ENCODE data around the gene SCUBE1. TPM values are rescaled to one million over a fixed set of nuclear protein-coding genes. Genes with fewer than 3 reads are reported as not detected.

The SCUBE1 gene
- total RNA-seq, 4 donors from 2014 or later: 81.3 to 214 (median 141) TPM

DNA sequence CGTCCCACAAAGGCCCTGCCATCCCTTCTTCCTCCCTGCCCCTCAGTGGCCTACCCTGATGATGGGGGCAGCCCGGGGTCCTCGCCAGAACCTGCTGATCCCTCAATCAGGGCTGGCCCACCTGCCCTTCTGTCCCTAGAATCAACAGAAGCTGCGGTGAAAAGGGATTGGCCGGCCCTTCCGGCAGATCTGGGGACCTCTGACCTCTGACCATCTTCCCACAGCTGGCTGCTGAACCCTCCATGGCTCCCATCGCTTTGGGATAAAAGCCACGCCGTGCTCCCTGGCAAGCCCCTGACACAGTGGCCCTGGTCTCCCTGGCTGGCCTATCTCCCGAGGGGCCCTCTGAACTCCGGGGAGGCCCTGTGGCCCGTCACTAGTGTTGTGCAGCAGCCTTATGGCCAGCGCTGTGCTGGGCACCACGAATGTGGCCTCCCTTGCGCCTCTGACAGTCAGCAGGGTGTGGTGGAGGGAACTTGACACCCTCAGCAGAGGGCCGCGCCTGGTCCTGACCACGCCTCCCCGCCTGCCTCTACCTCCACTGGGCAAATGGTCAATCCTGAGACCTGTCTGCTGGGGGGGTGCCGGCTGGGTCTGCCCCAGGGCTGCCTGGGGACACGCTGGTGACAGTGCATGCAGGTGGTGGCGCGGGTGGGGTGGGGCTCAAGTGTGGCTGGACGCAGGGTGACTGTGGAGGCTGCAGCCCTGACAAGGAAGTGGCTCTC, 98.2 kb downstream of the SCUBE1 start:
- TF ChIP-seq EP300 (IDR thresholded peaks at IDR 0.05) (no peak), POLR2A (IDR thresholded peaks at IDR 0.05) (no peak)
- TF ChIP-seq, protein P1, sequence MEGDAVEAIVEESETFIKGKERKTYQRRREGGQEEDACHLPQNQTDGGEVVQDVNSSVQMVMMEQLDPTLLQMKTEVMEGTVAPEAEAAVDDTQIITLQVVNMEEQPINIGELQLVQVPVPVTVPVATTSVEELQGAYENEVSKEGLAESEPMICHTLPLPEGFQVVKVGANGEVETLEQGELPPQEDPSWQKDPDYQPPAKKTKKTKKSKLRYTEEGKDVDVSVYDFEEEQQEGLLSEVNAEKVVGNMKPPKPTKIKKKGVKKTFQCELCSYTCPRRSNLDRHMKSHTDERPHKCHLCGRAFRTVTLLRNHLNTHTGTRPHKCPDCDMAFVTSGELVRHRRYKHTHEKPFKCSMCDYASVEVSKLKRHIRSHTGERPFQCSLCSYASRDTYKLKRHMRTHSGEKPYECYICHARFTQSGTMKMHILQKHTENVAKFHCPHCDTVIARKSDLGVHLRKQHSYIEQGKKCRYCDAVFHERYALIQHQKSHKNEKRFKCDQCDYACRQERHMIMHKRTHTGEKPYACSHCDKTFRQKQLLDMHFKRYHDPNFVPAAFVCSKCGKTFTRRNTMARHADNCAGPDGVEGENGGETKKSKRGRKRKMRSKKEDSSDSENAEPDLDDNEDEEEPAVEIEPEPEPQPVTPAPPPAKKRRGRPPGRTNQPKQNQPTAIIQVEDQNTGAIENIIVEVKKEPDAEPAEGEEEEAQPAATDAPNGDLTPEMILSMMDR (IDR thresholded peaks at IDR 0.05): no peak
- H3K36me3 ChIP-seq: no peaks in the 10 kb centered on the region
- no peaks in the 10 kb centered on the region for H3K27me3 ChIP-seq
- no peak overlapping the region for H3K27ac ChIP-seq
- H3K9me3 ChIP-seq: no peaks in the 10 kb centered on the region
- H3K4me3 ChIP-seq: no peak overlapping the region
- no peaks in the 10 kb centered on the region for H3K4me1 ChIP-seq
- DNase-seq (ENCODE audit: low spot score in 2 of 2): no peak
- WGBS, 2 donors: 85 to 90% methylated on average over 9 to 11 of the region's 24 CpGs

DNA sequence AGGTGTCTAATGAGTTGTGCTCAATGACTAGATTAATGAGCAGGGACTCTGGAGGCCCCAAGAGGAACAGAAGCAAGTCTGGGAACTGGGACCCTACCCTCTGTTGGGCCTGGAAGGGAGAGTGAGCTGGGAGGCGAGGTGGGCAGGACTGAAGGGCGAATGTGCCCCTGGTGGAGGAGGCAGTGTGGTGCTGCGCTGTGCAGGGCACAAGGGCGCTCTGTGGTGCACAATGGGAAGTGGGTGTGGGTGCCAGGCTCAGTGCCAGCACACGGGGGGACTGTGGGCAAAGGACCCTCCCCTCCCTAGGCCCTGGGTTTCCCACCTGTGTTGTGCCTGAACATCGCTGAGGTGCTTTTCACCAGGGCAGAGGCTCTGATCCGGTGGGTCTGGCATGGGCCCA, 98.8 kb downstream of the SCUBE1 start:
- WGBS, 2 donors: 66 to 67% methylated on average over 7 of the region's 7 CpGs
- Histone ChIP-seq H3K27me3 (no peaks in the 10 kb centered on the region), H3K4me1 (peaks cover 0 to 5% (median 0%) of the 10 kb centered on the region in 4 donors), H3K4me3 (no peak overlapping the region), H3K27ac (no peak overlapping the region), H3K9me3 (no peaks in the 10 kb centered on the region), H3K36me3 (no peaks in the 10 kb centered on the region)
- TF ChIP-seq POLR2A (IDR thresholded peaks at IDR 0.05): no peak
- TF ChIP-seq EP300 (IDR thresholded peaks at IDR 0.05): no peak
- TF ChIP-seq, protein P1 (IDR thresholded peaks at IDR 0.05): no peak
- DNase-seq (ENCODE audit: low spot score in 2 of 2): no peak

DNA sequence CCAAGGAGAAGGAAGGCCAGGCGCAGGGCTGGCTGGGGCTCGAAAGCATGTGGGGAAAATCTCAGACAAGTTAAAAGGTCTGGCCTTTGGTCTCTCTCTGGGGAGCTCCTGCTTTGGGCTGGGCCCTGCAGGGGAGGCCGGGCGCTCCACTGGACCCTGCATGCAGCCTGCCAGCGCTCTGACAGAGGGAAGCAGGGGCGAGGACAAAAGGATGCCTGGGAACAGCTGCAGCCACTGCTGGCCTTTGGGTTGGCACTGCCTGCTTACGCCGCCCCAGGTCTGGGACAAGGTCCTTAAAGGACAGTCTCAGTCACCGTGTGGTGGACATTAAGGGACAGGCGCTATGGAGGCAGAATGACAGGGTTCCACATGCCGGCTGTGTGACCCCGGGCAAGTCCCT, 99.8 kb downstream of the SCUBE1 start:
- H3K4me1 ChIP-seq: peaks cover 0 to 15% (median 0%) of the 10 kb centered on the region in 4 donors
- no peak overlapping the region for H3K4me3 ChIP-seq
- no peak for DNase-seq (ENCODE audit: low spot score in 2 of 2)
- no peak overlapping the region for H3K27ac ChIP-seq
- no peaks in the 10 kb centered on the region for H3K9me3 ChIP-seq
- 88 to 91% methylated on average over 10 to 12 of the region's 12 CpGs for WGBS, 2 donors
- no peaks in the 10 kb centered on the region for H3K27me3 ChIP-seq
- H3K36me3 ChIP-seq: no peaks in the 10 kb centered on the region
- TF ChIP-seq POLR2A (IDR thresholded peaks at IDR 0.05): no peak
- TF ChIP-seq, protein P1 (IDR thresholded peaks at IDR 0.05): no peak
- no peak for TF ChIP-seq EP300 (IDR thresholded peaks at IDR 0.05)

DNA sequence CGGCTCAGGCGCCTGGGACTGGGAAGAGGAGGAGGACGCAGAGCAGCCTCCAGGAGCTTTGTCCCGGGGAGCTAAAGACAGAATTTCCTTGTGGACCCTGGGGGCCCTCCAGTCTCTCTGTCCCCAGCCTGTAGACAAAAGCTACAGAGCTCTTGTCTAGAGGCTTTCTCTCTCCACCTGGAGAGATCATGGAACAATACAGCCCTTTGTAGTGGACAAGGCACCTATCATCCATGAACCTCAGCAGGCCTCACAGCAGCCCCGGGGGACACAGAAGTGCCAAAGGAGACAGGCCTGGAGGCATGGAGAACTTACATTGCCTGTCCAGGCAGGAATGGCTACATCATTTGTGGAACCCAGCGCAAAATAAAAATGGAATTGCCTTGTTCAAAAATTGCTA, 100.5 kb downstream of the SCUBE1 start:
- 87% methylated on average over 6 of the region's 6 CpGs for WGBS, 2 donors
- Histone ChIP-seq H3K27ac (no peak overlapping the region), H3K4me1 (peaks cover 0 to 22% (median 0%) of the 10 kb centered on the region in 4 donors), H3K9me3 (no peaks in the 10 kb centered on the region), H3K36me3 (no peaks in the 10 kb centered on the region), H3K27me3 (no peaks in the 10 kb centered on the region), H3K4me3 (no peak overlapping the region)
- TF ChIP-seq POLR2A (IDR thresholded peaks at IDR 0.05) (no peak), EP300 (IDR thresholded peaks at IDR 0.05) (no peak)
- TF ChIP-seq, protein P1 (IDR thresholded peaks at IDR 0.05): no peak
- DNase-seq (ENCODE audit: low spot score in 2 of 2): no peak

DNA sequence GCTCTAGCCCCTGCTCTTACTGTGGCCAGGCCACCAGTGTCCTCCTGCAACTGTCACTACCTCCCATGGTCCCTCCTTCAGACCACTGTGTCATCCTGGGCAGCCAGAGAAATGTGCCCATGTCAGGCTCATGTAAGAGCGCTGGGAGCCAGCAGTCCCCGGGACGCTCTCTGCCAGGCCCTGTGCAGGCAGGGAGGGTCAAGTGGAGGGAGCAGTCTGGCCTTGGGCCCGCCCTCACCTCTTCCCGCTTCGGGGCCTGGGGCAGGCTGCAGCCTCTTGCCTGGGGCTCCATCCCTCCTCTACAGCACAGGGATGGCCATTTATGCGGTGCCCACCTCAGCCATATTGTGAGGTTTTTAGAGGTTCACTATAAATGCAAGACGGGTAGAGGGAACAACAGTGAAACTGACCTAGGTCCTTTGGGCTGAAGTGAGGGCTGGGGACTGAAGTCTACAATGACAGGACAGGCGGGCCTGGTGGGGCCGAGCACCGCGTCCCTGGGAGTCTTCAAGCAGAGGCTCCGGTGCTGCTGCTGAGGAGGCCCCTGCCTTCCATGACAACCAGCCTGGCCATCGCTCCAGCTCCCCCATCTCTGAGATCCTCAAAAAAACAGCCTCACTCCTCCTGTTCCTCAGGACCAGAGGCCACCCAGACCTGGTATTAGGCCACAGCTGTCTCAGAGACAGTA, 101.3 kb downstream of the SCUBE1 start:
- DNase-seq (ENCODE audit: low spot score in 2 of 2): no peak
- Histone ChIP-seq H3K27me3 (no peaks in the 10 kb centered on the region), H3K4me1 (peaks cover 0 to 26% (median 0%) of the 10 kb centered on the region in 4 donors), H3K36me3 (no peaks in the 10 kb centered on the region), H3K4me3 (no peak overlapping the region), H3K27ac (no peak overlapping the region), H3K9me3 (no peaks in the 10 kb centered on the region)
- 86 to 89% methylated on average over 13 of the region's 14 CpGs for WGBS, 2 donors
- TF ChIP-seq EP300 (IDR thresholded peaks at IDR 0.05) (no peak), POLR2A (IDR thresholded peaks at IDR 0.05) (no peak)
- TF ChIP-seq, protein P1 (IDR thresholded peaks at IDR 0.05): no peak
